ENCODE results near the gene RSPH4A.

RSPH4A gene

GRCh38 chr6:116575227-116575626, 41.1 kb upstream of the RSPH4A start:
- TF ChIP-seq CTCF (conservative IDR thresholded peaks at IDR 0.05; ENCODE audit: low read depth, low read length): no peak
- H3K4me3 ChIP-seq (ENCODE audit: low read length): no peak overlapping the region
- peak; percentile 58 for DNase-seq (ENCODE audit: low read depth)

GRCh38 chr6:116577486-116577885, 38.8 kb upstream of the RSPH4A start:
- no peak overlapping the region for H3K4me3 ChIP-seq (ENCODE audit: low read length)
- DNase-seq (ENCODE audit: low read depth): no peak
- no peak for TF ChIP-seq CTCF (conservative IDR thresholded peaks at IDR 0.05; ENCODE audit: low read depth, low read length)

GRCh38 chr6:116578335-116578734, 37.9 kb upstream of the RSPH4A start:
- TF ChIP-seq CTCF (conservative IDR thresholded peaks at IDR 0.05; ENCODE audit: low read depth, low read length): no peak
- DNase-seq (ENCODE audit: low read depth): no peak
- no peak overlapping the region for H3K4me3 ChIP-seq (ENCODE audit: low read length)

GRCh38 chr6:116579143-116579542, 37.1 kb upstream of the RSPH4A start:
- TF ChIP-seq CTCF (conservative IDR thresholded peaks at IDR 0.05; ENCODE audit: low read depth, low read length): no peak
- DNase-seq (ENCODE audit: low read depth): no peak
- H3K4me3 ChIP-seq (ENCODE audit: low read length): no peak overlapping the region

GRCh38 chr6:116580198-116580597, 36.1 kb upstream of the RSPH4A start:
- H3K4me3 ChIP-seq (ENCODE audit: low read length): no peak overlapping the region
- DNase-seq (ENCODE audit: low read depth): peak; percentile 78
- TF ChIP-seq CTCF (conservative IDR thresholded peaks at IDR 0.05; ENCODE audit: low read depth, low read length): no peak

- no peak for DNase-seq (ENCODE audit: low read depth)
- H3K4me3 ChIP-seq (ENCODE audit: low read length): no peak overlapping the region
- no peak for TF ChIP-seq CTCF (conservative IDR thresholded peaks at IDR 0.05; ENCODE audit: low read depth, low read length)
Observed at GRCh38 chr6:116586276-116586675, 30.0 kb upstream of the RSPH4A start.

- no peak overlapping the region for H3K4me3 ChIP-seq (ENCODE audit: low read length)
- TF ChIP-seq CTCF (conservative IDR thresholded peaks at IDR 0.05; ENCODE audit: low read depth, low read length): no peak
- DNase-seq (ENCODE audit: low read depth): no peak
Observed at GRCh38 chr6:116586738-116587137, 29.5 kb upstream of the RSPH4A start.
